ENCODE data around the gene HJV.

DNA sequence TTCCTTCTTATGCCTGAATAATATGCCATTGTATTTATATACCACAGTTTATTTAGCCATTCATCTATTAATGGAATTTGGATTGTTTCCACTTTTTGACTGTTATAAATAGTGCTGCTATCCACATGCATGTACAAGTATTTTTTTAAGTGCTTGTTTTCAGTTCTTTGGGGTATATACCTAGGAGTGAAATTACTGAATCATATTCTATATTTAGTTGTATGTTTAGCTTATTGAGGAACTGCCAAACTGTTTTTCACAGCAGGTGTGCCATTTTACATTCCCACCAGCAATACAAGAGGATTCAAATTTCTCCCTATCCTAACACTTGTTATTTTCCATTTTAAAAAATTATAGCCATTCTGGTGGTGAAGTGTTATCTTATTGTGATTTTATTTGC is 7.6 kb upstream of the HJV start:
- no peak for TF ChIP-seq USF2 (IDR thresholded peaks at IDR 0.05; ENCODE audit: low read depth, low read length)
- TF ChIP-seq USF2 (CRISPR knock-in tag; IDR thresholded peaks at IDR 0.05; ENCODE audit: borderline replicate concordance), result no peak
- no peak for TF ChIP-seq MTERF4 (CRISPR knock-in tag; IDR thresholded peaks at IDR 0.05)
- no peak for TF ChIP-seq ZNF274 (CRISPR knock-in tag; IDR thresholded peaks at IDR 0.05)
- TF ChIP-seq TOE1 (CRISPR knock-in tag; IDR thresholded peaks at IDR 0.05), result no peak
- no peak for TF ChIP-seq TARDBP (CRISPR knock-in tag; IDR thresholded peaks at IDR 0.05)
- no peak for TF ChIP-seq ATF6 (CRISPR knock-in tag; conservative IDR thresholded peaks at IDR 0.05)
- TF ChIP-seq POLR2A (IDR thresholded peaks at IDR 0.05; ENCODE audit: insufficient read depth in 1 of 2, low read depth in 2 of 2, low read length in 2 of 2), result no peak
- no peak for TF ChIP-seq ARNT (IDR thresholded peaks at IDR 0.05)
- TF ChIP-seq ZNF276 (CRISPR knock-in tag; IDR thresholded peaks at IDR 0.05; ENCODE audit: low read depth), result no peak
- no peak for TF ChIP-seq GABPA (IDR thresholded peaks at IDR 0.05; ENCODE audit: low read depth, low read length)
- no peak for TF ChIP-seq GABPA (CRISPR knock-in tag; IDR thresholded peaks at IDR 0.05; ENCODE audit: low read depth)
